NCI-H128 (cell line): Measurements from ENCODE around the gene UNC93A.
"Not testable (repeated sequence)": the region's sequence is repeated elsewhere in the genome, so short reads cannot be mapped to it uniquely, and the experiment has no call there.

ENCODE experiments used
- DNase-seq: peaks from one replicate; lab custom pipeline; 2025; ENCODE audit not compliant: unreplicated experiment; lab: John Stamatoyannopoulos, UW

The UNC93A gene

GRCh38 chr6:167290786-167291622 is at the start of gene UNC93A:
Gene UNC93A, plus strand, starts transcription at chr6:167291315. Its CDS starts 175 bp downstream, at chr6:167291490.
- DNase-seq = no peak

DNA sequence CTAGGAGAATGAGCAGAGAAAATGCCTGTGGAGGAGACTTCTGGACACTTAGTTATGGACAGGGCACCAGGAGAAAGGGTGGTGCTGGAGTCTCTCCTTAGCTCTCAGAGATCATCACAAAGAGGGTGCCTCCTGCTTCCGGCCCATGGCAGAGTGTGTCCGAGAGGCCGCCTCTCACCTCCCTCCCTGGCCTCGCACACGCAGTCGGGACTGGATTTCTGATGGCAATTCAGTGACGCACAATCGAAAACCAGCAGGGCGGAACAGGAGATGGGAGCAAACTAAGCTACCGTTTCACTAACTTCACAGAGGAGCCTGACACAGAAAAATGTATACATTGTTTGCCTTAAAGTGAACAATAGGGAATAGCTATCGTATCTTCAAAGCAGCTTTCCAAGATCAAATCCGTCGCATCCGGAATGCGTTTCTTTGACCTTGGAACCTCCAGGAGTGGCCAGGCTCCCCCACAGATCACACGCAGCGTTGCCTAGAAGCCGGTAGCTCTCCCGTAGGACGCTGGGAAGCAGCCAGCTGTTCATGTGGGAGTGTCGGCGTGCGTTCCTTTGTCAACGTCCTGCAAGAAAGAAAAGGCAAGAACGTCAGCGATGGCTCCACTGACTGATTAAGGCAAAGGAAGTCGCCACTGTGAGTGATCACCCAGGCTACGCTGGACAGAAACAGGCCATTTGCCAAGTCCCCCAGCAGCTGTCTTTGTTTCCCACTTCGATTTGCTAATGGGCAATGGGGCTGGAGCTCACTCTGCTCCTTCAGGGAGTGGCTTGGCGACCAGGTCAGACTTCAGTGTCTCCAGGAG is 49.6 kb upstream of the UNC93A start:
- DNase-seq = not testable (repeated sequence)

GRCh38 chr6:167242135-167242506 is 49.0 kb upstream of the UNC93A start:
- DNase-seq = not testable (repeated sequence)

DNA sequence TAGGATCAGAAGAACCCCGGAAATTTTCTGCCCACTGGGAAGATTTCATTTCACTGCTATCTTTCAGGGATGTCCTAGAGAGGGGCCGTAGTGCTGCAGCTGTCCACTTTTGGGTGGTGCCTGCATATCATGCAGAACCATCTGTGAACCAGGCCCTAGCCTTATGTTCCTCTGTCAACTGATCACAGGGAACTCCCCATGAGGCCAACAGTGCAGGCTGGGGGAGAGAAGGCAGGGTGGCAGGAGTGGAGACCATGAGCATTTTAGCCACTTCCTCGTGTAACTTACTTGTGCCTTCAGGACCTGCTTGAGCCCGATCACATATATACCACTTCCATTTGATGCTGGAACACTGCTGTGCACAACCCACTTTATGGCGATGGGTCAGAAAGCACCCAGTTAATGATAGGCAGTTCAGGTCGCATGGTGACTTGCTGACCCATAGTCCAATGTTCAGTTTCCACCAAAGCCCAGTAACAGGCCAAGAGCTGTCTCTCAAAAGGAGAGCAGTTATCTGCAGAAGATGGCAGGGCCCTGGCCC is 48.5 kb upstream of the UNC93A start:
- DNase-seq = not testable (repeated sequence)

DNA sequence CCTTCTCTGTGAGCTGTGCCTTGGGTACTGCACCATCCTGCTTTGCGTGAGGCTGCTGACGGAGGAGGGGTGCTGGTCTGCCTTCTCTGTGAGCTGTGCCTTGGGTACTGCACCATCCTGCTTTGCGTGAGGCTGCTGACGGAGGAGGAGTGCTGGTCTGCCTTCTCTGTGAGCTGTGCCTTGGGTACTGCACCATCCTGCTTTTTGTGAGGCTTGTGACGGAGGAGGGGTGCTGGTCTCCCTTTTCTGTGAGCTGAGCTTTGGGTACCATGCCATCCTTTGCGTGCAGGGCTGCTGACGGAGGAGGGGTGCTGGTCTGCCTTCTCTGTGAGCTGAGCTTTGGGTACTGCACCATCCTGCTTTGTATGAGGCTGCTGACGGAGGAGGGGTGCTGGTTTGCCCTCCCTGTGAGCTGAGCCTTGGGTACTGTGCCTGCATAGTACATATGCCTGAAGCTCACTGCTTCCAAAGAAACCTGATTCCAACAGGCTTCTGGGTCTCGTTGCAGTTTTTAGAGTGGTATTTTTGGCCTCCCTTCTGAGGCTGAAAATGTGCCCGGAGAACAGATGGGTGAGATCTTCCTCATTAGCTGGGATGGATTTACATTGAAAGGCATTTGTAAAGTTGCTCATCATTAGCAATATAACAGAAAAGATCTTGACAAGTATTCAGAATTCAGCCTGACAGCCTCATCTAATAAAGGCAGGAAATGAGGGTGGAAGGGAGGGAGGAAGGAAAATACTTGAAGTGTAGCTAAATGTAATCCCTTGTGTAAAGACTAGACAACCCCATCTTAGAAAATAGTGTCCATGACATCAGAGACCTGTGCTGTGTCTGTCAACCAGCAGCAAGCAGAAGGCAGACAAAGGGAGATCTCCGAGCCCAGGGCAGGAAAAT is 46.8 kb upstream of the UNC93A start:
- DNase-seq = no peak

DNA sequence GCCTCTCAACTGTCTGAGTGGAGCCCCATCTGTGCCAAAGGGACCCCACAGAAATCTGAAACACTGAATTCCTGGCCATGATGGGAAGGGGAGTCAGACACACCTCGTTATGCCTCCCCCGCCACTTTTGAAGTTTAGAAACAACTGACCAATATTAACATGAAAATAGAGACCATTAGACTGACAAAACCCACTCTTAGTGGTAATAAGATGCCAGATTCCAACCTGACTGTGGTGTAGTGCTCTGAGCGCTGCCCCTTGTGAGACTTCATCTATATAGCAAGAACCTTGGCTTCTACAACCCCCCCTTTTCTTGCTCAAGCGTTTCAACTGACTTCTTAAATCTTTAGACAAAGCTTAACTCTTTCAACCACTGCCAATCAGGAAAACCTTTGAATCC is 46.1 kb upstream of the UNC93A start:
- DNase-seq = no peak

GRCh38 chr6:167245591-167245990 is 45.5 kb upstream of the UNC93A start:
- no peak for DNase-seq

GRCh38 chr6:167247814-167248595 is 43.1 kb upstream of the UNC93A start:
- DNase-seq = no peak

GRCh38 chr6:167248878-167249455 is 42.1 kb upstream of the UNC93A start:
- not testable (repeated sequence) for DNase-seq

GRCh38 chr6:167252271-167252670 is 38.8 kb upstream of the UNC93A start:
- DNase-seq = no peak

DNA sequence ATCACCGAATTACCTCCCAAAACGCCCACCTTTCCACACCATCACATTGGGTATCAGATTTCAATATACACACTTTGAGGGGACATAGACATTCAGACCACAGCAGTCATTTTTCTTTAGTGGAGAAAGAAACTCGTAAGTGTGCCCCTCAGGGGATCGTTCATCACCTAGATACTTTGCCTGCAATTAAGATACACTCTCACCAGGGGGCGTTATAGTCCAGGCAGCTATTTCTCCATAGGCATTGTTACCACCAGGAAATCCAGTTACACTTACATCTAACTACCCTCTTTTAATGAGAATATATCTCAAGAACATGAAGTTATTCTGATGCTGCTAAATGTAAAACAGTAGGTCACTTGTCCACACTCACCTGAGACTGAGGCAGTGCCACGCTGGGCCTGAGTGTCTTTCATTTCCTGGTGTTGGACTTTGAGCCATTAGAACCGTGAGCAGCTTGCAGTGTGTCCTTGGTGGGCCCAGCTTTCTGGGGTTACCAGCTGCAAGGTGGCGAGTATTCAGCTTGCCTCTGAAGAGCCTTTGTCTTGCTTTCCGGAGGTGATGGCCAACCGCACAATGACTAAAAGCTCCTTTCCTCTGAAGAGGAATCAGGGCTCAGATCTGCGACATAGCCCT is 35.1 kb upstream of the UNC93A start:
- no peak for DNase-seq

- DNase-seq = no peak
These were observed 32.5 kb upstream of the UNC93A start for GRCh38 chr6:167258646-167259045.

DNA sequence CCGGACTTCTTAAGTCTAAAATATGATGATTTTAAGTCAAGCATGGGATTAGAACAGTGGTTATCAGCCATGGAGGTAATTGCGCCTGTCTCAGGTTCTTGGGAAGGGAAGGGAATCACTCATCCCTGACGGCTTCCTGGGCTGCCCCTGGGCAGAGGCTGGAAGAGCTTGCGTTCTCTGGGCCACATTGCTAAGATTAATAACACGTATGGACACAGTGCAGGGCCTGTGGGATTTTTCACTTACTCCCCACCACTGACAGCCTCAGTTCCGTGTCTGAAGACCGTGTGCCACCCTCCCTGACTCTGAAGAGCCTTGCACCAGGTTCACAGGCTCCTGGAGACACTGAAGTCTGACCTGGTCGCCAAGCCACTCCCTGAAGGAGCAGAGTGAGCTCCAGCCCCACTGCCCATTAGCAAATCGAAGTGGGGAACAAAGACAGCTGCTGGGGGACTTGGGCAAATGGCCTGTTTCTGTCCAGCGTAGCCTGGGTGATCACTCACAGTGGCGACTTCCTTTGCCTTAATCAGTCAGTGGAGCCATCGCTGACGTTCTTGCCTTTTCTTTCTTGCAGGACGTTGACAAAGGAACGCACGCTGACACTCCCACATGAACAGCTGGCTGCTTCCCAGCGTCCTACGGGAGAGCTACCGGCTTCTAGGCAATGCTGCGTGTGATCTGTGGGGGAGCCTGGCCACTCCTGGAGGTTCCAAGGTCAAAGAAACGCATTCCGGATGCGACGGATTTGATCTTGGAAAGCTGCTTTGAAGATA is 24.9 kb upstream of the UNC93A start:
- not testable (repeated sequence) for DNase-seq

- no peak for DNase-seq
These were observed 24.1 kb upstream of the UNC93A start for GRCh38 chr6:167266830-167267555.

GRCh38 chr6:167267556-167267898 is 23.6 kb upstream of the UNC93A start:
- DNase-seq = not testable (repeated sequence)

- no peak for DNase-seq
These were observed 23.2 kb upstream of the UNC93A start for GRCh38 chr6:167267921-167268401.

DNA sequence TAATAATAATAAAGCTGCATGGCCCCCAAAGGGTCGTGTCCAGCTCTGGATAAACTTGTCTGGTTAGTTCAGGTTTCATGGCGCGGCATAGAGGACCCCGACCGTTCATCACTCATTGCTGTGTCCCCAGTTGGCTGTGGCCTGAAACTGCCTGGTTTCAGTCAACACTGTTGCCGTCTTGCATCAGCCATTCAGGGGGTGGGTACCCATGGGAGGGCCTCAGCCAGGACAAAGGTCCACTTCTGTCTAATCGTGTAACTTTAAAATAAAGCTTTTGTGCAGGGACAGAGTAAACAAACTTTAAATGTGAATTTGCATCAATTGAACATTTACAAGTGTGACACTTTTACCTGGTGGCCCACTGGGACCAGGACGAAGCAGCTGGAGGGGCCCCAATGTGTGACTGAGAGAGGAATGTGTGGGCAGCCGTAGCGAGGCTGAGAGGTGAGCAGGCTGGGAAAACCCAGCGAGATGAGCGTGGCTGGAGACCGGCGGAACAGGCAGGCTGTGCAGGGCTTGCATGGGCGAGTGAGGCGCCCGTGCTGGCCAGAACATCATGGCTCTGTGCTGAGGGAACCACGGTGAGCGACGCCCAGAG is 22.3 kb upstream of the UNC93A start:
- no peak for DNase-seq
